ENCODE data around the gene ST8SIA5. TPM values are rescaled to one million over a fixed set of nuclear protein-coding genes. Genes with fewer than 3 reads are reported as not detected.
A peak's percentile ranks its signal among the peaks of the same experiment; 100 is the strongest.

ST8SIA5 gene
- total RNA-seq, 1 donor = 0.90 TPM

GRCh38 chr18:46642561-46642960, 114.3 kb downstream of the ST8SIA5 start:
- no peak for TF ChIP-seq CTCF (IDR thresholded peaks at IDR 0.05; ENCODE audit: insufficient read depth, low read length)
- no peak overlapping the region for H3K4me3 ChIP-seq (ENCODE audit: low read depth, low read length)
- no peak for DNase-seq (ENCODE audit: low read depth)

GRCh38 chr18:46641917-46642316, 114.9 kb downstream of the ST8SIA5 start:
- TF ChIP-seq CTCF (IDR thresholded peaks at IDR 0.05; ENCODE audit: insufficient read depth, low read length) = no peak
- no peak for DNase-seq (ENCODE audit: low read depth)

GRCh38 chr18:46639386-46639785, 117.5 kb downstream of the ST8SIA5 start:
- H3K4me3 ChIP-seq (ENCODE audit: low read depth, low read length) = no peak overlapping the region
- DNase-seq (ENCODE audit: low read depth) = no peak
- no peak for TF ChIP-seq CTCF (IDR thresholded peaks at IDR 0.05; ENCODE audit: insufficient read depth, low read length)

More at GRCh38 chr18:46641917-46642316, 114.9 kb downstream of the ST8SIA5 start:
- no peak overlapping the region for H3K4me3 ChIP-seq (ENCODE audit: low read depth, low read length)

- no peak for DNase-seq (ENCODE audit: low read depth)
- no peak for TF ChIP-seq CTCF (IDR thresholded peaks at IDR 0.05; ENCODE audit: insufficient read depth, low read length)
- H3K4me3 ChIP-seq (ENCODE audit: low read depth, low read length) = no peak overlapping the region
Observed at GRCh38 chr18:46636040-46636630, 120.7 kb downstream of the ST8SIA5 start.

- no peak for TF ChIP-seq CTCF (IDR thresholded peaks at IDR 0.05; ENCODE audit: insufficient read depth, low read length)
- H3K4me3 ChIP-seq (ENCODE audit: low read depth, low read length) = no peak overlapping the region
- peak; percentile 9 for DNase-seq (ENCODE audit: low read depth)
Observed at GRCh38 chr18:46632401-46633071, 124.3 kb downstream of the ST8SIA5 start.

- H3K4me3 ChIP-seq (ENCODE audit: low read depth, low read length) = no peak overlapping the region
- TF ChIP-seq CTCF (IDR thresholded peaks at IDR 0.05; ENCODE audit: insufficient read depth, low read length) = no peak
- DNase-seq (ENCODE audit: low read depth) = no peak
Observed at GRCh38 chr18:46630991-46631390, 125.9 kb downstream of the ST8SIA5 start.

All from fibroblast of the aortic adventitia (primary cell).